Mesenchymal stem cell (in vitro differentiated cells and primary cell): Measurements from ENCODE around the gene SLX1B. TPM values are rescaled to one million over a fixed set of nuclear protein-coding genes. Genes with fewer than 3 reads are reported as not detected.

ENCODE experiments used
- small RNA-seq: library from polyadenylated mRNA; stranded (forward); fragments of <200 nt; extraction: miRNeasy Mini kit (QIAGEN cat#:217004); gene quantifications from one replicate; pipeline ENCODE3, GENCODE V24; 2013; ENCODE audit warnings: low read depth

SLX1B gene

Small RNAs within 50 kb of the gene (small RNA-seq; reads per million reads assigned to genes)
- not detected for gene AC133555.2
